ENCODE measurements around the gene TPD52L2.
A peak's percentile ranks its signal among the peaks of the same experiment; 100 is the strongest.
"Not testable (repeated sequence)": the region's sequence is repeated elsewhere in the genome, so short reads cannot be mapped to it uniquely, and the experiment has no call there.

TPD52L2 gene

DNA sequence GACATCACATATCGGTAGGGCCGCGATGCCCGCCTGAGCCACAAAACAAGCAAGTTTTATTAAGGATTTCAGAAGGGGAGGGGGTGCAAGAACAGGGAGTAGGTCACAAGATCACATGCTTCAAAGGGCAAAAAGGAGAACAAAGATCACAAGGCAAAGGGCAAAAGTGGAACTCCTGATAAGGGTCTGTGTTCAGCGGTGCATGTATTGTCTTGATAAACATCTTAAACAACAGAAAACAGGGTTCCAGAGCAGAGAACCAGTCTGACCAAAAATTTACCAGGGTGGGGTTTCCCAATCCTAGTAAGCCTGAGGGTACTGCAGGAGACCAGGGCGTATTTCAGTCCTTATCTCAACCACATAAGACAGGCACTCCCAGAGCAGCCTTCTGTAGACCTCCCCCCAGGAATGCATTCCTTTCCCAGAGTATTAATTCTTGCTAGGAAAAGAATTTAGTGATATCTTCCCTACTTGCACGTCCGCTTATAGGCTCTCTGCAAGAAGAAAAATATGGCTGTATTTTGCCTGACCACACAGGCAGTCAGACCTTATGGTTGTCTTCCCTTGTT is 51.4 kb downstream of the TPD52L2 start:
- not testable (repeated sequence) for H3K27ac ChIP-seq, H3K4me3 ChIP-seq

DNA sequence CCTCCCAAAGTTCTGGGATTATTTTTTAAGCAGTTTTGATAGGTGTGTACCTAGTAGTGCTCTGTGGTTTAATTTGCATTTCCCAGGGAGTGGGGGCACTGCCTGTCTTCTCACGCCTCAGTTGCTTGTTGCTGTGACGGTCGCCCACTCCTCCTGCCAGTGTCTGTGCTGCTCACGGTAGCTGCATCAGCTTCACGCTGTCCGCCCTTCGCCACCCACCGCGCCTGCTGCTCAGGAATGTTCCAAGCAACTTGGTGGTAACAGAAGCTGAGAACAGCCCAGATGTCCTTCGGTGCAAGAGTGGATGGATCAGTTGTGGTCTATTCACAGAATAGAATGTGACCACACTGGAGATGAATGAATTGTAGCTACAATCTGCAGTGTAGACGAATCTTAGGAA is 52.7 kb downstream of the TPD52L2 start:
- Histone ChIP-seq H3K27ac (no peak overlapping the region), H3K4me3 (no peak overlapping the region)

DNA sequence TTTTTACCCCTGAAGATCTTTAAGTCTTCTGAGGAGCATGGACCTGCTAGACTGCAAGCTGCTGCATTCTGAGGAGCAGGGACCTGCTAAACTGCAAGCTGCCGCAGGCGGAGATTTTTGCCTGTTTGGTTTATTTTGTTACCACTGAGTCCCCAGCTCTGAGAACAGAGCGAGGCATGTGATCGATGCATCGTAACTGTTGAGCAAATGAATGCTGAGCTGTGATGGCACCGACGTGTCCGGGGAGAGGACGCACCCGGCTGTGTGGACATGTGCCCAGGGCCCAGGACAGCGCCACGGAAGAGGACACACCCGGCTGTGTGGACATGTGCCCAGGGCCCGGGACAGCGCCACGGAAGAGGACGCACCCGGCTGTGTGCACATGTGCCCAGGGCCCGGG is 54.1 kb downstream of the TPD52L2 start:
- Histone ChIP-seq H3K4me3 (no peak overlapping the region), H3K27ac (no peak overlapping the region)

DNA sequence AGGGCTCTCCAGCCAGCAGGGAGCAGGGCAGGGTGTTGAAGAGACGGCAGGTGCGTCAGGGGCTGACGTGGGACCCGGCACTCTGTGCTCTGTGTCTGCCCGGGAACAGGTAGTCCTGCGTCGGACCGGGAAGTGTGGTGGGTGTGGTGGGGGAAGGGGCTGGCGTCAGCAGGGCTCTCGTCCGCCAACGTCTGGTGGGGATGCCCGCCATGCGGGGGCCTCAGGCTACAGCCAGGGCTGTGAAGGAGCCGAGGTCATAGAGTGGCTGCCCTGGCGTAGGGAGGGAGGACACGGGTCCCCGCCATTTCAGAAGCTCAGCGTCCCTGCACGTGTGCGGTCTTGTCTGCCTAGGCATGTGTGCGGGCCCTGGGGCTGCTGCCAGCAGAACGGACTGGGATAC is 55.2 kb downstream of the TPD52L2 start:
- Histone ChIP-seq H3K27ac (no peak overlapping the region), H3K4me3 (no peak overlapping the region)

DNA sequence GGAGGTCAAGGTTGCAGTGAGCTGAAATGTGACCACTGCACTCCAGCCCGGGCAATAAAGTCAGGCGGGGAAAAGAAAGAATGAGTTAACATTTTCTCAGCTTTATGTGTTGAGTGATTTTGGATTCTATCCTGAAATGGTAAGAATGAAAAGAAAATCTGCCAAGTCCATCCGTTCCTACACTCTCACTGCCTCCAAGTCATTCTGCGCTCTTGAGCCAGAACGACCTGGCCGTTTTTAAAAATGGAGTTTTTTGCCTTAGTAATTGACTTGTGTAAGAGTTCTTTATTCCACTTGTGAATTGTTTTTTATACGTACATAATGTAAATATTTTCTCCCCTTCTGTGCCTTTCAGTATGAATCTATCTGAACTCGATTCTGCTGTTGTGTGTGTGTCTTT is 58.6 kb downstream of the TPD52L2 start:
- Histone ChIP-seq H3K27ac (no peak overlapping the region), H3K4me3 (no peak overlapping the region)

DNA sequence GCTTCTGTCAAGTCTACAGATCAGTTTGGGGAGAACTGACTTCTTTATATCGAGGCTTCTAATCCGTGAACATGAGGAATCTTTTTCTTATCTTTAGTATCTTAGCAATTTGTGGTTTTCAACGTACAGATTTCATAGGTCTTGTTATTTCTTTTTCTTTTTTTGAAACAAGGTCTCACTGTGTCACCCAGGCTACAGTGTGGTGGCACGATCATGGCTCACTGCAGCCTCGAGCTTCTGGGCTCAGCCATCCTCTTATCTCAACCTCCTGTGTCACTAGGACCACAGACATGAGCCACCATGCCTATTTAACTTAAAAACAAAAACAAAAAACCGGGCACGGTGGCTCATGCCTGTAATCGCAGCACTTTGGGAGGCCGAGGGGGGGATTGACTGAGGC is 59.2 kb downstream of the TPD52L2 start:
- Histone ChIP-seq H3K27ac (no peak overlapping the region), H3K4me3 (no peak overlapping the region)

DNA sequence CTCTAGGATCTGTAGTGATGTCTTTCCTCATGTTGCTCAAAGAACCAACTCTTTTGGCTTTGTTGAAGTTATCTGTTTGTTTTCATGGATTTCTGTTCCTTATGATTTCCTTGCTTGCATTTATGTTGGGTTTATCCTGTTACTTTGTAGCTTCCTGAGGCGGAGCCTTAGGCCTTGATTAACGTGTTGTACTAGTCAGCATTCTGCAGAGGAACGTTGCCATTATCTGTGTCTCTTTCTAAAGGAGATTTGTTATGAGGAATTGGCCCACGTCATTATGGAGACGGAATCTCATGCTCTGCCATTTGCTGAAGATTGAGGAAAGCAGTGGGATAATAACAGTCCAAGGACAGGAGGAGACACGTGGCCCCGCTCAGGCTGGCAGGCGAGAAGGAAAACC is 61.2 kb downstream of the TPD52L2 start:
- no peak overlapping the region for H3K27ac ChIP-seq

DNA sequence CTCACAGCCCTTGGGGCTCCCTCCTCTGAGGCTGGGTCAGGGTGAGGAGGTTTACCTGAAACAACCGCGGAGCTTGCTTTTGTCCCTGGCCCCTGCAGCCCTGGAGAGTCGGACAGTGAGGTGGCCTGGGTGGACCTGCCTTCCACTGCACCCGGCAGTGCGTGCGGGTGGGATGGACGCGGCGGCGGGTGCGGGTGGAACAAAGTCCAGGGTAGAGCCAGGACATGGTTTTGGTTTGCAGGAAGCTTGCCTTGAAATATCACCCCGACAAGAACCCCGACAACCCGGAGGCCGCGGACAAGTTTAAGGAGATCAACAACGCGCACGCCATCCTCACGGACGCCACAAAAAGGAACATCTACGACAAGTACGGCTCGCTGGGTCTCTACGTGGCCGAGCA is 64.0 kb downstream of the TPD52L2 start:
- H3K27ac ChIP-seq, result no peak overlapping the region
- no peak overlapping the region for H3K4me3 ChIP-seq

More for the DNA sequence above, 61.2 kb downstream of the TPD52L2 start:
- no peak overlapping the region for H3K4me3 ChIP-seq

DNA sequence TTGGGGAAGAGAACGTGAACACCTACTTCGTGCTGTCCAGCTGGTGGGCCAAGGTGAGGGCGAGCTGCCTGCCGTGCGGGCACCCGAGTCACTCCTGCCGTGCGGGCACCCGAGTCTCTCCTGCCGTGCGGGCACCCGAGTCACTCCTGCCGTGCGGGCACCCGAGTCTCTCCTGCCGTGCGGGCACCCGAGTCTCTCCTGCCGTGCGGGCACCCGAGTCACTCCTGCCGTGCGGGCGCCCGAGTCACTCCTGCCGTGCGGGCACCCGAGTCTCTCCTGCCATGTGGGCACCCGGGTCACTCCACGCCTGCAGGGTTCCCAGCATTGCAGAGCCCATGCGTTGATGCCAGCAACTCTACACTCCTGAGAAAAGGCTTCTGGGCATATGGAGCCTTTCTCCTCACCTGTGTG is 64.4 kb downstream of the TPD52L2 start:
- not testable (repeated sequence) for H3K4me3 ChIP-seq, H3K27ac ChIP-seq

DNA sequence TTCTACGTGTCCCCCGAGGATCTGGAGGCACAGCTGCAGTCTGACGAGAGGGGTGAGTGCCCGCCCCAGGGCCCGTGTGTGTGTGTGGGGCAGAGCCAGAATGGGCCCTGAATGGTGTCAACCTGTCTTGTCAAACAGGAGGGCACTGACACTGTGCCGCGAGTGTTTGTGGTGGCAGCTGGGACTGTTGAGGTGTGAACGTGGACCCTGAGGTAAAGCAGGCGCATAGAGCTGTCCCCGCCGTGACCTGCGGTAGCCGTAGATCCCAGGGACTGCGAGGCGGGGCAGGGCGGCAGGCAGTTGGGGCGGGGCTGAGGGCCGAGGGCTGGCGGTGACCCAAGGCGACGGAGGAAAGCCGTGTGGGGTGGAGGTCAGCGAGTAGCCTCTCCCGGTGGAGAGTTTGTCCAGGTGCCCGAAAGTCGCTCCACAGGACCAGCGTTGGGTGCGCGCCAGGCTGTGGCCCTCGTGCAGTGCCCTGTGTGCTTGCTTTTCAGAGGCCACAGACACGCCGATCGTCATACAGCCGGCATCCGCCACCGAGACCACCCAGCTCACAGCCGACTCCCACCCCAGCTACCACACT is 66.0 kb downstream of the TPD52L2 start:
- Histone ChIP-seq H3K4me3 (no peak overlapping the region), H3K27ac (no peak overlapping the region)

DNA sequence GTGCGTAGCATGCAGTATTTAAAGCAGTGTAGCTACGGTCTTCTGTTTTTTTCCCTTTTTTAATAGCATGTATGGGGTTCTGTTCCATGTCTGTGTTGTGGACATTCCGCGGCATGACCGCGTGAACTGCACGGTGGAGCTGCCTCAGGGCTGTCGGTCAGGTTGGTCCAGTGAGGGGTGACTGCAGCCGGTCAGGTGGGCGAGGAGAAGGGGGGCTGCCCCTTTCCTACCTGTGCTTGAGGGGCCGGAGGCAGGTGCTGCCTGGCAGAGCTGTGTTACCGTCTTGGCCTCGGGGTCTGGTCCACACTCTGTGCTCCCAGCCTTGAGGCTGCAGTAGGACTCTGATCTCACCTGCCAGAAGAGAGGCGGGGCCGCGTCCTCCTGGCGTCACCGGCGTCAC is 66.7 kb downstream of the TPD52L2 start:
- no peak overlapping the region for H3K4me3 ChIP-seq

DNA sequence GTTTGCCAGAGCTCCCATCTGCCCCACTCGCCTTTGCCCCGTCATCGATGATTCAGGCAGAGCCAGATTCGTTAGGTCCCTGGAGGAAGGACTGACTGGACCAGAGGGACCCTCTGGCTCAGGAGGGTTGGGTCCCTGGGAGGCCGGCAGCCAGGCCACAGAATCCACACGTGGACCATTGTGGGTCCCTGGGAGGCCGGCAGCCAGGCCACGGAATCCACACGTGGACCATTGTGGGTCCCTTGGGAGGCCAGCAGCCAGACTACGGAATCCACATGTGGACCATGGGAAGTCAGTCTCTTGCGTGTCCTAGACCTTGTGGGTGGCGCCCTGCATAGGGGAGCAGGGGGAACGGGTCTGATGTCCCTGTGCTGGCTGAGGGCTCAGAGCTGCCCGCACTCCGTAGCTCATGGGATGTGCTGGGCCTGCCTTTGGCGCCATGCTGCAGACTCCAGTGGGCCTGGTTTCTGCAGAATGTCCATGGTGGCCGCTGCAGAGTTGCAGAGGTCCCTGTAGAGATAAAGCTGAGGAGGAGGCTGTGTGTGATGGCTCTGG is 67.6 kb downstream of the TPD52L2 start:
- H3K27ac ChIP-seq, result no peak overlapping the region

More for the DNA sequence above, 66.7 kb downstream of the TPD52L2 start:
- H3K27ac ChIP-seq, result no peak overlapping the region

DNA sequence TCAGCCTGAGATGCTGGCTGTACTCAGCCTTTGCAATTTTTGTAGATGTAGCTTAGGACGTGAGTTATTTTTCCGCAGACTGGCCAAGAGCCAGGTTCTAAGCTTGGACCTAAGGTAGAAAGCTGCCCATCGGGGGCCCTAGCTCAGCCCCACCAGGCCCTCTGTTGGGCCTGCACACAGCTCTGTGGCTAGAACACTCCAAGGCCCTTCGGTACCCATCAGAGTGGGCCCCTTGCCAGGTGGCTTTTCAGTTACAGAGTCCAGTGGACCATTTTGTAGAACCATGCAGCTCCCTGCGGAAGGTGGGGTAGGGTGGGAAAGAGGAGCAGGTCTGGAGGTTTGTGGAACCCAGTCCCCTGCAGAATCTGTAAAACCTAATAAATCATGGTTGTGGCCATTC is 68.6 kb downstream of the TPD52L2 start:
- H3K4me3 ChIP-seq, result no peak overlapping the region
- H3K27ac ChIP-seq, result no peak overlapping the region

More for the DNA sequence above, 67.6 kb downstream of the TPD52L2 start:
- no peak overlapping the region for H3K4me3 ChIP-seq

DNA sequence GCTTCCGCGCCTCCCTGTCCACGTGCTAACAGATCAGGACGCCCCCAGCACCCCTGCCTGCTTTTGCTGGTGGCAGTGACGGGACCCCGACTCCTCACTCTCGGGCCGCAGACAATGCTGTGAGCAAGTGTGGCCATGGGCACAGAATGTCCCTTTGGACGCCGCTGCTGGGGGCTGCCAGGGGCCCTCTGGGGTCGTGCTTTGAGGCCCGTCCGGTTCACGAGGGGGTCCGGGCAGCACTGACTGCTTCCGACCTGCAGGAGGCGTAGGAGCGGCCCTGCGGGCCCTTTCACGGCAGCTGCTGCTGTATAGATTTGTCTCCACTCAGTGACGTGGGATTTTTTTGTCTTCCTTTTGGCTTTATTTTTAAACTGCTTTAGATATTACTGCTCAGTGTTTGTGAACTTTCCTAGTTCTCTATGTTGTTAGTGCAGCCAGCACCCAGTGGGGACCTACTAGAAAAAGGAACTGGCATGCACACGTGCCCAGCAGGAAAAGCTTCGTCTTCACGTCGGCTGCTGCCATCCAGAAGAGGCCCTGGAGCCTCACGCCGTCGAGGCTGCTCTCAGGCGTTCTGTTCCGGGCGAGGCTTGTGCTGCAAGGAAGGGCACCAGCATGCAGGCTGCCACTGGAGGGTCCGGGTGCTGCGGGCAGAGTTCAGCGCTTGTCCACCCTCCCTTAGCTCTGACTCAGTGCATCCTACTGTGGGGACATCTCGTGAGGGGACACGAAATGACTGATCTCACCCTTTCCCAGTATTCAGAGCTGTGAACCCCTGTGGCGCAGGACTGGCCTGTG is 69.4 kb downstream of the TPD52L2 start:
- Histone ChIP-seq H3K27ac (no peak overlapping the region), H3K4me3 (no peak overlapping the region)

DNA sequence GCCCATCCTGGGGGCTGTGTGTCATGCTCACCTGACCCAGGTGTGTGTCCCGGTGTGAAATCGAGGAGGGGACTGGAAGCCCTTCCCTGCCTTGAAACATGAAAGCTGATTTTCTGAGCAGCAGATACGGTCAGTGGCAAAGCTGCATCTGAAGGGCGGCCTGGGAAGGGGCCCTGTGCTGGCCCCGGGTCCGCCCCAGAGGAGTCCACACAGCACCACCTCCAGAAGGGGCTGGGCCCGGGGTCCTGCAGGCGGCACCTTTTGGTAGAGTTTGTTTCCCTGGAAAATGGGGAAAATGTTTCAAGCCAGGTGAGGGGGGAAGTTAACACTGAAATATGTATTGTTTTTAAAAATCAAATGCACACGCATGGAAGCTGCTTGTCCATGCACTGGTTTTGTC is 70.4 kb downstream of the TPD52L2 start:
- Histone ChIP-seq H3K27ac (no peak overlapping the region), H3K4me3 (no peak overlapping the region)

DNA sequence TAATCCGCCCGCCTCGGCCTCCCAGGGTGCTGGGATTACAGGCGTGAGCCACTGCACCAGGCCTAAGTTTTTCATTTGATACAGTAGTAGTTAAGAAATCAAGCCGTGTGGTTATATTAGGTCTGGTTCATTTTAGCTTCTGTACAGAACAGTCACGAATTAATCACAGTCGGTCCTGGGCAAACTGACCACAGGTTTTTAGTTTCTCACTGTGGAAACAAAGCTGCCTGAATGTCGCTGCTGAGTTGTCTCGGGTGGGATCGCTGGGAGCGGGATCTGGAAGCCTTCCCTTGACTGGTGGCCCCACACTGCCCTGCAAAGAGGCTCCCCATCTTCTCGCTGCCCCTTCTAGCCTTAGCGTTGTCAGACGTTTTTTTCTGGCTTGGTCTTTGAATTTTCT is 72.5 kb downstream of the TPD52L2 start:
- no peak overlapping the region for H3K27ac ChIP-seq

DNA sequence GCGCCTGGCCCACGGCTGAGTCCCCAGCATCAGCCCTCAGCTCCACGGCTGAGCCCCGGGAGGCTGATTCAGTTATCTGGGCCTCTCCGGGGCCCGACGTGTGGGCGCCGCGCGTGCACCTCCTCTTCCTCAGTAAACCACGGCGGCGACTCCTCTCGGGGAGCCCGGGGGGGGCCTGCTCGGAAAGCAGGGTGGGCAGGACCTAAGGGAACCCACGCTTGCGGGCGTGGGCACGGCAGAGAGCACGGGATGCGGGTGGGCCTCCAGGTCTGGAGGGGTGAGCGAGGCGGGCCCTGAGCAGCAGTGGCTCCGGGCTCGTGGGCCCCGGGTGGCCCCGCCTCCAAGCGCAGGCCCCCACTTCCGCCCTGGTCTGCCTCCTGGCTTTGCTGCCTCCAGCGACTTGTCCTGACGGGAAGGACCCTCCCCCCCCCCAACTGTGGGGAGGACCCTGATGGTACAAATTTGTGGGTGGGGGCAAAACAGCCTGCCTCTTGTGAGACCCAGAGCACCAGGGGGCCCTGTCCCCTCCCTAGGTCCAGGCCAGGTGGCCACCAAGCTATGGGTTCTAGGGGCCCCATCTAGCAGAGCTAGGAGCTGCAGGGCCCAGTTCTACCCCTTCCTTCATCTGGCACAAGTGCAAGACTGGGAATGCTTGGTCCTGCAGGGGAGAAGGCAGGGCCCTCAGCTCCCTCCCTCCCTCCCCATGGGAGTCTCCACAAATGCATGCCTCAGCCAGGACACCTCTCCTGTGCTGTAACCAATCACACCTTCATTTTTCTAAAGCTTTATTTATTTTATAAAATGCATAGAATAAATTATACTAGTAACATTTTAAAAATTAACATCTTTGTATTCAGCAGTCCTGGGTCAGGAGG is 74.2 kb downstream of the TPD52L2 start:
- Histone ChIP-seq H3K27ac (peak overlapping the region in 1 of 21 experiments; percentile 30), H3K4me3 (no peak overlapping the region)

More for the DNA sequence above, 72.5 kb downstream of the TPD52L2 start:
- no peak overlapping the region for H3K4me3 ChIP-seq

DNA sequence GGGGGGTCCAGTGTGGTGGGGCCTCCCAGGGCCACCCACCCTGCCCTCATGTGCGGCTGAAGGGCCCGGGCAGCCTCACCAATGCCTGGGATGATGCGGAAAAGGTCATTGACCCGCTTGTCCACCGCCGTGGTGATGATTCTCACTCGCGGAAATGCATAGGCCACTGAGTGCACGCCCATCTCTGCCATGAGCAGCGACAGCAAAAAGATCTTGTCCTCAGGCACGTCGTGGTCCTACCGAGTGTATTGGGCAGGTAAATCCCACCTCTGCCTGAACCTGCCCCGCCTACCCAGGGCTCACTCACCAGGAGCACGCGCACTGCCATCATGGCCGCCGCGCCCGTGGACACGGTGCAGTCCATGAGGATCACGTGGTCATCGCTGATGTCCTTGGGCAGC is 75.0 kb downstream of the TPD52L2 start:
- Histone ChIP-seq H3K27ac (peak overlapping the region in 1 of 21 experiments; percentile 4), H3K4me3 (no peak overlapping the region)

DNA sequence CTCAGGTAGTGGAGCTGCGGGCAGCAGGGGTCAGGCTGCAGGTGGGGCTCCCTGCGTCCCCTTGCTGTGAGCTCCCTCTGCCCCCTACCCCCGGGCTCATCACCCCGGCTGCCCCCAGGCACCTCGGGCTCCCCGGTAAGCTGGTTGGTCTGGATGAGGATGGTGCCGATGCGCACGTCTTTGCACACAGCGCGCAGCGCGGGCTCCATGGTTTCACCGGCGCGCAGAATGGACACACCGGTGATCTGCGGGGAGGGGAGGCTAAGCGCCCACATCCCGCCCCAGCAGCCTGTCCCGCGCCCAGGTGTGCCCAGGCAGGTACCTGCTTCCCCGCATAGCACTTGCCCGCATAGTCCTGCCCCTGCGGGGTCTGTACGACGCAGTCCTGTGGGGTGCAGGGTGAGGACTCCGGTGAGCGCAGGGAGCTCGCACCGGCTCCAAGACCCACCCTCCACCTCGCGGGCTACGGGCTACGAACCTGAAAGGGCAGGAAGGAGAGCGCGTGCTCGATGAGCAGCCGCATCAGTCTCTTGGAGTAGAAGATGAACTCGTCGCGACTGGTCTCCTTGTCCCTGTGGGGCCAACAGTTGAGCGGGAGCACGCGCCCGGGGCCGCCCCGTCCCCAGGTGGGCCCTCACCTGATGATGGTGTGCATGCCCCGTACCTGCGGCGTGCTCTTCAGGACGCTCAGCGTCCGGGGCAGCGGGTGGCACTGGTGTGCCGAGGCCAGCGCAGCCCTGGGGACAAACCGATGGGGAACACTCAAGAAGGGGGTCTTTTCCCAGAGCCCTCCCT is 75.6 kb downstream of the TPD52L2 start:
- Histone ChIP-seq H3K27ac (peak overlapping the region in 7 of 21 experiments; percentile 4 to 80 (median 63)), H3K4me3 (no peak overlapping the region)
